Measurements from ENCODE around the gene PARVB.

GRCh38 chr22:44202261-44202789 is 178.2 kb downstream of the PARVB start:
- no peak for TF ChIP-seq CTCF (conservative IDR thresholded peaks at IDR 0.05; ENCODE audit: low read depth, low read length)
- TF ChIP-seq EZH2 (IDR thresholded peaks at IDR 0.05; ENCODE audit: low read length, unreplicated experiment) = no peak
- TF ChIP-seq EZH2phosphoT487 (IDR thresholded peaks at IDR 0.05; ENCODE audit: borderline replicate concordance, low read length) = no peak

All from PC-3 (cell line).